Natural killer cell (primary cell): Measurements from ENCODE around the gene HDAC1. TPM values are rescaled to one million over a fixed set of nuclear protein-coding genes. Genes with fewer than 3 reads are reported as not detected.

Experiments
- ATAC-seq, 3 donors: fragments of 150-1000 bp in 2 of 3; fragments of 200-7000 bp in 1 of 3; cut with Tn5 transposase; 1 replicate in 1 of 3; 2 replicates in 2 of 3; pipeline ENCODE4 v1.10.0; 2021; ENCODE audit warnings: mild to moderate bottlenecking in 2 of 3, moderate library complexity in 2 of 3
- DNase-seq, 2 donors: peaks; one replicate each; pipeline versions ENCODE4 v3.0.0 to v3.0.0-alpha.2; 2013 to 2021; ENCODE audit warnings: mixed read lengths in 1 of 2
- H3K27ac ChIP-seq: one replicate; pipeline ENCODE4 v1.5.1; 2013; ENCODE audit warnings: mild to moderate bottlenecking, low read length
- H3K27me3 ChIP-seq: one replicate; pipeline ENCODE4 v1.6.1; 2013; ENCODE audit warnings: low read length; ENCODE audit not compliant: control insufficient read depth, insufficient read depth
- H3K36me3 ChIP-seq: one replicate; pipeline ENCODE4 v1.6.1; 2013; ENCODE audit warnings: low read length; ENCODE audit not compliant: control insufficient read depth, insufficient read depth
- H3K4me1 ChIP-seq: one replicate; pipeline ENCODE4 v1.6.1; 2013; ENCODE audit warnings: low read length; ENCODE audit not compliant: control insufficient read depth, insufficient read depth
- H3K4me3 ChIP-seq: one replicate; pipeline ENCODE4 v1.5.1; 2013; ENCODE audit warnings: low read length
- H3K9me3 ChIP-seq: one replicate; pipeline ENCODE4 v1.6.1; 2013; ENCODE audit warnings: low read length; ENCODE audit not compliant: control insufficient read depth, insufficient read depth
- H3K27ac Mint-ChIP-seq, 2 donors: one replicate each; pipeline ENCODE4 v1.8.0; 2022; ENCODE audit warnings: mild to moderate bottlenecking in 2 of 2, mixed read lengths in 2 of 2, moderate library complexity in 1 of 2
- H3K27me3 Mint-ChIP-seq, 2 donors: one replicate each; pipeline ENCODE4 v1.8.0; 2022; ENCODE audit warnings: low read depth in 2 of 2, mixed read lengths in 2 of 2
- H3K36me3 Mint-ChIP-seq: one replicate; pipeline ENCODE4 v1.8.0; 2022; ENCODE audit warnings: mixed read lengths
- H3K4me1 Mint-ChIP-seq, 2 donors: one replicate each; pipeline ENCODE4 v1.8.0; 2022; ENCODE audit warnings: mixed read lengths in 2 of 2
- H3K4me3 Mint-ChIP-seq: one replicate; pipeline ENCODE4 v1.8.0; 2022; ENCODE audit warnings: mild to moderate bottlenecking, moderate library complexity, mixed read lengths
- H3K9me3 Mint-ChIP-seq, 2 donors: one replicate each; pipeline ENCODE4 v1.8.0; 2022; ENCODE audit warnings: mixed read lengths in 2 of 2
- WGBS: methylation state at CpG from one replicate; pipeline ENCODE4 v1.1.7; 2013; ENCODE audit warnings: missing lambda C conversion rate; ENCODE audit not compliant: insufficient coverage; 5-methylcytosine and 5-hydroxymethylcytosine counted together
- intact Hi-C: fragments of 100-400 bp; cut with micrococcal nuclease; formaldehyde crosslinking; loops from one replicate; pipeline ENCODE4 v1.14.2; 2022
- total RNA-seq, 4 donors: library from RNA; stranded (reverse); fragments of 120-200 nt in 1 of 4; gene quantifications; one replicate each; pipeline versions ENCODE4 v1.2.3 to v1.2.4, GENCODE V29; 2013 to 2022
- TF ChIP-seq, protein P1 (sequence below): fragments of 200-600 bp; IDR thresholded peaks from one replicate; pipeline ENCODE4 v1.8.0; 2022; ENCODE audit warnings: antibody characterized with exemption

Gene HDAC1
- total RNA-seq, 3 donors from 2014 or later (not counting 1 experiment from before 2014, with no cell fraction given), result 110 to 133 (median 125) TPM

DNA sequence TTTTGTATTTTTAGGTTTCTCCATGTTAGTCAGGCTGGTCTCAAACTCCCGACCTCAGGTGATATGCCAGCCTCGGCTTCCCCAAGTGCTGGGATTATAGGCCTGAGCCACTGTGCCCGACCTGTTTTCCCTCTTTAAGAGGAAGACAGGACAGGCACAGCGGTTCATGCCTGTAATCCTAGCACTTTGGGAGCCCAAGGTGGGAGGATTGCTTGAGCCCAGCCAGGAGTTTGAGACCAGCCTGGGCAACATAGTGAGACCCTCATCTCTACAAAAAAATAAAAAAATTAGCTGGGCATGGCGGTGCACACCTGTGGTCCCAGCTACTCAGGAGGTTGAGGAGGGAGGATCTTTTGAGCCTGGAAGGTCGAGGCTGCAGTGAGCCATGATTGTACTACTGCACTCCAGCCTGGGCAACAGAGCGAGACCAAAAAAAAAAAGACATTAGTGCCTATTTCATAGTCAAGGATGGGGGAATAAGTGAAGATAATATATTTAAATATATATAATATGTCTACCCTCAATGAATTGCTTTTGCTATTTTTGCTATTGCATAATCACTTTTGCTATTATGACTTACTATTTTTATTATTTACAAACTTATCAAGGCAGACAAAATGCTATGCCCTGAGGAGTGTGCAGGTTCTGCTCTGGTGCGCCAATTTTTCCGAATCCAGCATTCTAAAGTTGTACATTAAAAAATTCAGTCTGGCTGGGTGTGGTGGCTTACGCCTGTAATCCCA lies 26.4 kb downstream of the HDAC1 start:
- H3K4me3 ChIP-seq, result no peak overlapping the region
- peaks cover 24% of the 10 kb centered on the region for H3K36me3 ChIP-seq
- Mint-ChIP-seq H3K27me3 (no peaks in the 10 kb centered on the region), H3K27ac (no peak overlapping the region), H3K9me3 (no peaks in the 10 kb centered on the region), H3K36me3 (peaks cover 6% of the 10 kb centered on the region), H3K4me1 (peaks cover 36 to 38% of the 10 kb centered on the region in 2 donors), H3K4me3 (no peak overlapping the region)
- H3K27ac ChIP-seq, result no peak overlapping the region
- intact Hi-C loops, result no loop called here
- whole genome bisulfite sequencing, result 96% methylated on average over 9 of the region's 10 CpGs
- TF ChIP-seq, protein P1, sequence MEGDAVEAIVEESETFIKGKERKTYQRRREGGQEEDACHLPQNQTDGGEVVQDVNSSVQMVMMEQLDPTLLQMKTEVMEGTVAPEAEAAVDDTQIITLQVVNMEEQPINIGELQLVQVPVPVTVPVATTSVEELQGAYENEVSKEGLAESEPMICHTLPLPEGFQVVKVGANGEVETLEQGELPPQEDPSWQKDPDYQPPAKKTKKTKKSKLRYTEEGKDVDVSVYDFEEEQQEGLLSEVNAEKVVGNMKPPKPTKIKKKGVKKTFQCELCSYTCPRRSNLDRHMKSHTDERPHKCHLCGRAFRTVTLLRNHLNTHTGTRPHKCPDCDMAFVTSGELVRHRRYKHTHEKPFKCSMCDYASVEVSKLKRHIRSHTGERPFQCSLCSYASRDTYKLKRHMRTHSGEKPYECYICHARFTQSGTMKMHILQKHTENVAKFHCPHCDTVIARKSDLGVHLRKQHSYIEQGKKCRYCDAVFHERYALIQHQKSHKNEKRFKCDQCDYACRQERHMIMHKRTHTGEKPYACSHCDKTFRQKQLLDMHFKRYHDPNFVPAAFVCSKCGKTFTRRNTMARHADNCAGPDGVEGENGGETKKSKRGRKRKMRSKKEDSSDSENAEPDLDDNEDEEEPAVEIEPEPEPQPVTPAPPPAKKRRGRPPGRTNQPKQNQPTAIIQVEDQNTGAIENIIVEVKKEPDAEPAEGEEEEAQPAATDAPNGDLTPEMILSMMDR, result no peak
- DNase-seq, result no peak
- H3K9me3 ChIP-seq, result no peaks in the 10 kb centered on the region
- peaks cover 29% of the 10 kb centered on the region for H3K4me1 ChIP-seq
- no peaks in the 10 kb centered on the region for H3K27me3 ChIP-seq
- ATAC-seq, result no peak

DNA sequence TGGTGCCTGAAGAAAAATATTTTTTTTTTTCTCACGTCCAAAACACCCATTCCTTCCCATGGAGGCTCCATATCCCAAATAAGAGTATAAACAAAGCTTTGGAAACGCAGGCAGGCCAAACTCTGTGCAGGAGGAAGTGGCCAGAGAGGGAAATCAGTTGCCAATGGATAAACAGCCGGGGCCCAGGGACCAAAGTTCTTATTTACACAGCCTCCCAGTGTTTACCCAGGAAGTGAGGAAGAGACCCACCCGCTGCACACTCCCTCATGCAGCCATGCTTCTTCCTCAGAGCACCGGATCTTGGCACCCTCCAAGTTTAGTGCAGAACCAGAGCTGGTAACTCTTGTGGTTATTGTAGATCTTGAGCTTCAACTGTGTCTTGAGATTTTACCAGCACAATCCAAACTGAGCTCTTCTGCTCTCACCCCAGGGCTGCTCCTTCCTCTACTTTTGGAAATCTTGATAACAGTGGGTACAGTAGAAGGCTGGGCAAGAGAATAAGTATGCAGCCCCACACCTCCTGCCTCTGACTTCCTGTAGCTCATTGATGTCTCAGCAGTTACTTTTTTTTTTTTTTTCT lies 29.9 kb downstream of the HDAC1 start:
- H3K27ac Mint-ChIP-seq, result peak overlapping the region; percentile 75 to 80
- Histone ChIP-seq H3K27me3 (no peaks in the 10 kb centered on the region), H3K36me3 (peaks cover 35% of the 10 kb centered on the region), H3K4me1 (peaks cover 34% of the 10 kb centered on the region), H3K4me3 (no peak overlapping the region), H3K27ac (peak overlapping the region; percentile 24), H3K9me3 (no peaks in the 10 kb centered on the region)
- H3K27me3 Mint-ChIP-seq, result no peaks in the 10 kb centered on the region
- H3K36me3 Mint-ChIP-seq, result peaks cover 3% of the 10 kb centered on the region
- peak in 1 of 2 donors; percentile 70 for DNase-seq
- TF ChIP-seq, protein P1, result no peak
- intact Hi-C loops, result no loop called here
- H3K4me1 Mint-ChIP-seq, result peaks cover 26% of the 10 kb centered on the region in 2 donors
- H3K9me3 Mint-ChIP-seq, result no peaks in the 10 kb centered on the region
- peak; percentile 72 to 86 (median 77) for ATAC-seq
- H3K4me3 Mint-ChIP-seq, result peak overlapping the region; percentile 70
- 33% methylated on average over 4 of the region's 5 CpGs for WGBS

DNA sequence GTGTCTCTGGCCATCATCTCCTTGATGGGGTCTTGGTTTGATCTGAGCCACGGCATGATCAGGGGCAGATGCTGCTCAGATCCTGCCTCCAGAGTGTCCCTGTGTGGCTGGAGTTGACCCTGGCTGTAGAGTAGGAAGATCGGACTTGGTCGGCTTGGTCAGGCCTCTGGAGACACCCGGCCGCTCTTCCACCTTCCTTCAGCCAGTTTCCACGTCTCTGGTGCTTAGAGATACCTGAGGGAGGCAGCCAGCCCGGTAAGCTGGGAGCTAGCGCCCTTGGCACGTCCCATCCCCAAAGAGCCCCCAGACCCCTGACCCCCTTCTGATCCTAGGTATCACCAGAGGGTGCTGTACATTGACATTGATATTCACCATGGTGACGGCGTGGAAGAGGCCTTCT lies 35.3 kb downstream of the HDAC1 start:
- DNase-seq (no peak), ATAC-seq (no peak)
- Histone ChIP-seq H3K4me3 (no peak overlapping the region), H3K27ac (no peak overlapping the region), H3K36me3 (peaks cover 68% of the 10 kb centered on the region), H3K9me3 (no peaks in the 10 kb centered on the region), H3K4me1 (peaks cover 16% of the 10 kb centered on the region), H3K27me3 (no peaks in the 10 kb centered on the region)
- WGBS, result 99% methylated on average over 11 of the region's 11 CpGs
- H3K9me3 Mint-ChIP-seq, result no peaks in the 10 kb centered on the region
- TF ChIP-seq, protein P1, result no peak
- H3K4me1 Mint-ChIP-seq, result peaks cover 12 to 19% of the 10 kb centered on the region in 2 donors
- peaks cover 11% of the 10 kb centered on the region for H3K36me3 Mint-ChIP-seq
- intact Hi-C loops, result no loop called here
- H3K4me3 Mint-ChIP-seq, result no peak overlapping the region
- no peak overlapping the region for H3K27ac Mint-ChIP-seq
- H3K27me3 Mint-ChIP-seq, result no peaks in the 10 kb centered on the region
